Erythroblast (primary cell): ENCODE data around the gene PHF11.

Experiments used
- GATA1 ChIP-seq: IDR thresholded peaks from 2 replicates; pipeline ENCODE4 v1.6.1; 2011; ENCODE audit warnings: low read depth, mild to moderate bottlenecking, control low read depth, low read length, moderate library complexity
- POLR2A ChIP-seq: IDR thresholded peaks from 2 replicates; pipeline ENCODE4 v1.6.1; 2011; ENCODE audit warnings: mild to moderate bottlenecking, low read length

DNA sequence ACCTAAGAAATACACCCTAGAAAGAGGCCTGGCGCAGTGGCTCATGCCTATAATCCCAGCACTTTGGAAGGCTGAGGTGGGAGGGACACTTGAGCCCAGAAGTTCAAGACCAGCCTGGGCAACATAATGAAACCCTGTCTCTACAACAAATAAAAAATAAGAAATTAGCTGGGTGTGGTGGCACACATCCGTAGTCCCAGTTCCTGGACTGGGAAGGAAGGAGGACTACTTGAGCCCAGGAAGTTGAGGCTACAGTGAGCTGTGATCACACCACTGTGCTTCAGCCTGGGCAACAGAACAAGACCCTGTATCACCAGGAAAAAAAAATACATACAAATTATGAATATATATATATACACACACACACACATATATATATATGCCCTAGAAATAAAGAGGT, 42.7 kb downstream of the PHF11 start:
- TF ChIP-seq POLR2A (no peak), GATA1 (no peak)
